Measurements from ENCODE around the gene MRPL38. TPM values are rescaled to one million over a fixed set of nuclear protein-coding genes. Genes with fewer than 3 reads are reported as not detected.

Gene MRPL38
- polyA plus RNA-seq, 3 donors, result 27.8 to 44.1 (median 36.0) TPM

DNA sequence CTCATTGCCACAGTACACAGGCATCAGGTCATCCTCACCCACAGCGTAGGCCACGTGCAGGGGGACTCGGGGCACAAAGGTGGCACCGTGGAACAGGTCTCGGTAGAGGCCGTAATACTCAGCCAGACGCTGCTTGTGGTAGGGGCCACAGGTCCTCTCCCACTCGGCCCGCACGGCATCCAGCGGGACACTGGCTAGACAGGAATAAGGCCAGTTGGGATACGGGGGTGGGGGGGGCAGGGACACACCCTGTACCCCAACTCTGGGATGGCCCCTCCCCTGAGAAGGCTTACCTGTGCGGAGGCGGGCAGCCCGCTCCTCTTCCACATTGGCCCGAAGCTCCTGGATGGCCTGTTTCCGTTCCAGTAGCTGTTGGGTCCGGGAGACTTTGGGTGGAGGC lies 3.0 kb downstream of the MRPL38 start:
- Mint-ChIP-seq H3K36me3 (peaks cover 33 to 49% of the 10 kb centered on the region in 2 donors), H3K9me3 (no peaks in the 10 kb centered on the region), H3K27me3 (ENCODE audit: low read depth in 3 of 3) (peaks cover 0 to 2% (median 0%) of the 10 kb centered on the region in 3 donors), H3K4me1 (peaks cover 20% of the 10 kb centered on the region), H3K27ac (no peak overlapping the region), H3K4me3 (no peak overlapping the region)
- no peak overlapping the region for H2AFZ ChIP-seq (ENCODE audit: insufficient read depth, low read depth, low read length, poor library complexity, severe bottlenecking)
- no peak overlapping the region for H3K4me3 ChIP-seq (replicated peaks in 1 of 3; ENCODE audit: low read depth in 2 of 3, low read length in 3 of 3)
- TF ChIP-seq, protein P1, sequence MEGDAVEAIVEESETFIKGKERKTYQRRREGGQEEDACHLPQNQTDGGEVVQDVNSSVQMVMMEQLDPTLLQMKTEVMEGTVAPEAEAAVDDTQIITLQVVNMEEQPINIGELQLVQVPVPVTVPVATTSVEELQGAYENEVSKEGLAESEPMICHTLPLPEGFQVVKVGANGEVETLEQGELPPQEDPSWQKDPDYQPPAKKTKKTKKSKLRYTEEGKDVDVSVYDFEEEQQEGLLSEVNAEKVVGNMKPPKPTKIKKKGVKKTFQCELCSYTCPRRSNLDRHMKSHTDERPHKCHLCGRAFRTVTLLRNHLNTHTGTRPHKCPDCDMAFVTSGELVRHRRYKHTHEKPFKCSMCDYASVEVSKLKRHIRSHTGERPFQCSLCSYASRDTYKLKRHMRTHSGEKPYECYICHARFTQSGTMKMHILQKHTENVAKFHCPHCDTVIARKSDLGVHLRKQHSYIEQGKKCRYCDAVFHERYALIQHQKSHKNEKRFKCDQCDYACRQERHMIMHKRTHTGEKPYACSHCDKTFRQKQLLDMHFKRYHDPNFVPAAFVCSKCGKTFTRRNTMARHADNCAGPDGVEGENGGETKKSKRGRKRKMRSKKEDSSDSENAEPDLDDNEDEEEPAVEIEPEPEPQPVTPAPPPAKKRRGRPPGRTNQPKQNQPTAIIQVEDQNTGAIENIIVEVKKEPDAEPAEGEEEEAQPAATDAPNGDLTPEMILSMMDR (IDR thresholded peaks at IDR 0.05), result no peak
- no peak for DNase-seq
- H3K4me1 ChIP-seq (ENCODE audit: control insufficient read depth in 1 of 2, insufficient read depth in 2 of 2, low read length in 2 of 2), result peaks cover 25 to 31% of the 10 kb centered on the region in 2 donors
- no peak overlapping the region for H3K27ac ChIP-seq (ENCODE audit: low read depth in 1 of 2, low read length in 2 of 2)
- no peak overlapping the region for H3K4me2 ChIP-seq (replicated peaks; ENCODE audit: extremely low read depth, low read length, poor library complexity, severe bottlenecking)
- no peaks in the 10 kb centered on the region for H3K27me3 ChIP-seq (ENCODE audit: control insufficient read depth in 2 of 2, insufficient read depth in 2 of 2, low read length in 2 of 2)
- 100% methylated on average over 10 of the region's 18 CpGs for WGBS (ENCODE audit: insufficient coverage)
- H3K79me2 ChIP-seq (ENCODE audit: insufficient read depth, low read length), result peaks cover 13% of the 10 kb centered on the region
- intact Hi-C loops (cut with micrococcal nuclease), result loop anchor here in 1 of 2 donors (5.0 kb wide), 1 partner anchor 41 kb away; the partner anchor contains the start of gene FBF1
- peaks cover 42 to 44% of the 10 kb centered on the region in 2 donors for H3K36me3 ChIP-seq (replicated peaks in 1 of 2; ENCODE audit: control insufficient read depth in 1 of 2, insufficient read depth in 2 of 2, low read length in 2 of 2)
- H3K9ac ChIP-seq (ENCODE audit: insufficient read depth, low read length, poor library complexity, severe bottlenecking), result no peak overlapping the region
- H4K20me1 ChIP-seq (ENCODE audit: insufficient read depth, low read length), result no peaks in the 10 kb centered on the region
- H3K9me3 ChIP-seq (replicated peaks in 1 of 2; ENCODE audit: control insufficient read depth in 1 of 2, insufficient read depth in 1 of 2, low read length in 2 of 2), result no peaks in the 10 kb centered on the region

- H3K27ac ChIP-seq (ENCODE audit: low read depth in 1 of 2, low read length in 2 of 2), result no peak overlapping the region
- peaks cover 16% of the 10 kb centered on the region for H3K4me1 Mint-ChIP-seq
- WGBS (ENCODE audit: insufficient coverage), result 90% methylated on average over 11 of the region's 13 CpGs
Measured at GRCh38 chr17:75900691-75901533, 3.8 kb downstream of the MRPL38 start.

More at GRCh38 chr17:75900691-75901533, 3.8 kb downstream of the MRPL38 start:
- peaks cover 33 to 49% of the 10 kb centered on the region in 2 donors for H3K36me3 Mint-ChIP-seq
- H3K27ac Mint-ChIP-seq, result peak overlapping the region in 1 of 7 donors; percentile 68
- no peak for DNase-seq
- H3K9me3 Mint-ChIP-seq, result peaks cover 0 to 2% (median 0%) of the 10 kb centered on the region in 7 donors
- peaks cover 42 to 44% of the 10 kb centered on the region in 2 donors for H3K36me3 ChIP-seq (replicated peaks in 1 of 2; ENCODE audit: control insufficient read depth in 1 of 2, insufficient read depth in 2 of 2, low read length in 2 of 2)
- H3K79me2 ChIP-seq (ENCODE audit: insufficient read depth, low read length), result peaks cover 13% of the 10 kb centered on the region
- no peak overlapping the region for H3K4me3 ChIP-seq (replicated peaks in 1 of 3; ENCODE audit: low read depth in 2 of 3, low read length in 3 of 3)
- no peaks in the 10 kb centered on the region for H4K20me1 ChIP-seq (ENCODE audit: insufficient read depth, low read length)
- H3K27me3 Mint-ChIP-seq (ENCODE audit: low read depth in 3 of 3), result peaks cover 0 to 2% (median 2%) of the 10 kb centered on the region in 3 donors
- no peaks in the 10 kb centered on the region for H3K9me3 ChIP-seq (replicated peaks in 1 of 2; ENCODE audit: control insufficient read depth in 1 of 2, insufficient read depth in 1 of 2, low read length in 2 of 2)
- no peak overlapping the region for H3K4me2 ChIP-seq (replicated peaks; ENCODE audit: extremely low read depth, low read length, poor library complexity, severe bottlenecking)
- no peaks in the 10 kb centered on the region for H3K27me3 ChIP-seq (ENCODE audit: control insufficient read depth in 2 of 2, insufficient read depth in 2 of 2, low read length in 2 of 2)
- intact Hi-C loops (cut with micrococcal nuclease), result loop anchor here in 1 of 2 donors (5.0 kb wide), 1 partner anchor 41 kb away; the partner anchor contains the start of gene FBF1
- peaks cover 25 to 30% of the 10 kb centered on the region in 2 donors for H3K4me1 ChIP-seq (ENCODE audit: control insufficient read depth in 1 of 2, insufficient read depth in 2 of 2, low read length in 2 of 2)
- TF ChIP-seq, protein P1 (IDR thresholded peaks at IDR 0.05), result no peak
- H3K4me3 Mint-ChIP-seq, result no peak overlapping the region
- no peak overlapping the region for H3K9ac ChIP-seq (ENCODE audit: insufficient read depth, low read length, poor library complexity, severe bottlenecking)
- no peak overlapping the region for H2AFZ ChIP-seq (ENCODE audit: insufficient read depth, low read depth, low read length, poor library complexity, severe bottlenecking)
